HG03342 (cell line): Measurements from ENCODE around the gene TRDN.

Experiments
- ATAC-seq: cut with Tn5 transposase; IDR thresholded peaks from one replicate; pipeline ENCODE4 v1.9.1; 2021; ENCODE audit warnings: mild to moderate bottlenecking, moderate library complexity; ENCODE audit not compliant: unreplicated experiment

The TRDN gene

GRCh38 chr6:123189816-123190215 is 446.9 kb downstream of the TRDN start:
- no peak for ATAC-seq

DNA sequence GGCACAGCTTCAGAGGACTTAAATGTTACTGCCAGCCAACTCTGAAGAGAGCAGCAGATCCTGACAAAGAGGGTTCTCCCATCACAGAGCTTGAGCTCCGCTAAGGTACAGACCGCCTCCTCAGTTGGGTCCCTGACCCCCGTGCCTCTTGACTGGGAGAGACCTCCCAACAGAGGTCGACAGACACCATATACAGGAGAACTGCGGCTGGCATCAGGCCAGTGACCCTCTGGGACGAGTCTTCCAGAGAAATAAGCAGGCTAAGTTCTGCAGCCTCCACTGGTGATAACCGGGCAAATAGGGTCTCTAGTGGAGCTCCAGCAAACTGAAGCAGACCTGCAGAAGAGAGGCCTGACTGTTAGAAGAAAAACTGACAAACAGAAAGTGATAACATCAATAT is 453.8 kb downstream of the TRDN start:
- ATAC-seq, result no peak

- ATAC-seq, result no peak
These were observed 460.0 kb downstream of the TRDN start for GRCh38 chr6:123176706-123177105.

DNA sequence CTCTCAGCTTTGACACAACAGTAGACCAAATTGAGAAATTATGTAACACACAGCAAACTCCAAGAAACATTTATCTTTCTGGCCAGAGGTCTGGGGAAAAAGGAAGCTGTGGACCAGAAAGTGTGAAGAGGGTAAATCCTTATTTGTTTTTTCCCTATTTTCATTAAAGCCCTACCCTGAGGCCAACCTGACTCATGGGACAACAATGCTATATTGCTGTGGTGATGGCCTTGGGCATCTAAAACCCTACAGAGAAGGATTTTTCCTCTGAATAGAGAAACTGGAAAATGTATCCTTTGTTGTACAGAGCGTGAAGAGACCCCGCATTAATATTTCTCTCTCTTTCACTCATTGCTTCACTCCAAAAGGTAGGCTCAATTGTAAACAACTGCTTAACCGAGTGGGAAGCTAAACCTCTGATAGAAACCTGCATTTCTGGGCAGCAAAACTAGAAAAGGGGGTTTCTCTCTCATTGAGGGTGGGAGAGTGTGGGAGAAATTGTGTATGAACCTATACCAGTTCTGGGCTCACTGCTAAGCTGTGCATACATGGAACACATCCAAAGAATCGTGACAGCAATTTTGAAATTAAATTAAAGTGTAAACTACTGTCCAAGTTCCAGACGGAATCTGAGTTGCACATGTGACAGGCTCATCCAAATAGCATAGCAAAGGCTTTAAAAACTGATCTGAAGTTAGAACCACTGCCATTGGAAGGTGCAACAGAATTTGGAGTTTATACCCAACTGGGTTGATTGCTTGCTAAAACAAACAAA is 465.2 kb downstream of the TRDN start:
- ATAC-seq, result no peak

GRCh38 chr6:123169774-123170095 is 467.0 kb downstream of the TRDN start:
- ATAC-seq, result no peak

DNA sequence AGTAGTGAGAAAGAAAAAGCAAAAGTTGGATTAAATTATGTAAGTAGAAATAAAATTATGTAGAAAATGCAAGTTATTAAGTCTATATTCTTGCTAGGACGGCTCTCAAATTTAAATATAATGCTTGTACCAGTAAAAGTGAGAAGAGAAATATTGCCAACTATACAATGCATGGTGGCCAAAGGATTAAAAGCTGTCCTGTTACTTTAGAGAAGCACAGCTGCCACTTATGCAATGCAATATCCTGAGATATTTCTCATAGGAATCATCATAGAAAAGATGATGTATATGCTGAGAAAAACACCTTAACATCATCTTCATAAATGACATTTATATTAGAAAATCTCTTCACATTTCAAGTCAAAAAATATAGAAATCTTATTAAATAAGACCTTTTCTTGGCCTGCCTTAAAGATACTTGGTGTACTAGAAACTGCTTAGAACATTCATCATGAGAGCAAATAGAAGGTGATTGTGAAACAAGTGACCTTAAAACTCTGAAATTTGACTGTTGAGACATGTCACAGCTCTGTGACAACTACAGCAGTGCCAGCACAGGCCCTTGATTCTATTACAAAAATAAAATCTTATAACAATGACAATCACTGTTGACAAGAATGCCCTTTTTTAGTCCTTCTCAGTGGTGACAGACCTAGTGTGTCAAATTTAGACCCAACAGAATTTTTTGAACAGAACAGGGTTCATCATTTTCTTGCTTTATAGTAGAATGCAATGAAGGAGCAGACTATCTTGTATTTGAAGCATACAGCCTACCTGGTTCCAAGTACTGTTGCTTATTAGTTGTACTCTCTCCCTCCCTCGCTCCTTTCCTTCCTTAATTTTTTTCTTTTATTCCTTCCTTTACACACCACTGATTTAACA is 467.6 kb downstream of the TRDN start:
- no peak for ATAC-seq

- ATAC-seq, result no peak
These were observed 468.3 kb downstream of the TRDN start for GRCh38 chr6:123168466-123168865.
